Brain microvascular endothelial cell (primary cell): ENCODE results near the gene RXRA.

Source experiments
- DNase-seq: peaks from one replicate; pipeline ENCODE4 v3.0.0-alpha.2; 2020
- H3K27ac ChIP-seq: fragments of 250-450 bp; sonication (Bioruptor Pico); 2 replicates; pipeline ENCODE4 v1.5.1; 2020; ENCODE audit warnings: mild to moderate bottlenecking, moderate library complexity
- H3K27me3 ChIP-seq: fragments of 250-450 bp; sonication (Bioruptor Pico); replicated peaks from 2 replicates; pipeline ENCODE4 v1.5.1; 2020; ENCODE audit warnings: mild to moderate bottlenecking
- H3K36me3 ChIP-seq: fragments of 250-450 bp; sonication (Bioruptor Pico); replicated peaks from 2 replicates; pipeline ENCODE4 v1.5.1; 2020; ENCODE audit warnings: mild to moderate bottlenecking
- H3K4me3 ChIP-seq: 2 replicates; pipeline ENCODE4 v1.5.1; 2011; ENCODE audit warnings: low read depth, mild to moderate bottlenecking, control low read depth, low read length, moderate library complexity
- in situ Hi-C: cut with HindIII; loops from 2 replicates; pipeline ENCODE4 v1.10.0; 2017; ENCODE audit warnings: low sequenced_read_pairs, low pct_ligation_motif_present
- TF ChIP-seq, protein P1 (sequence below): IDR thresholded peaks from 2 replicates; pipeline ENCODE4 v1.5.1; 2011; ENCODE audit warnings: low read depth, mild to moderate bottlenecking, moderate library complexity, low read length, control low read depth, inconsistent platforms; ENCODE audit errors: missing control alignments

RXRA gene

DNA sequence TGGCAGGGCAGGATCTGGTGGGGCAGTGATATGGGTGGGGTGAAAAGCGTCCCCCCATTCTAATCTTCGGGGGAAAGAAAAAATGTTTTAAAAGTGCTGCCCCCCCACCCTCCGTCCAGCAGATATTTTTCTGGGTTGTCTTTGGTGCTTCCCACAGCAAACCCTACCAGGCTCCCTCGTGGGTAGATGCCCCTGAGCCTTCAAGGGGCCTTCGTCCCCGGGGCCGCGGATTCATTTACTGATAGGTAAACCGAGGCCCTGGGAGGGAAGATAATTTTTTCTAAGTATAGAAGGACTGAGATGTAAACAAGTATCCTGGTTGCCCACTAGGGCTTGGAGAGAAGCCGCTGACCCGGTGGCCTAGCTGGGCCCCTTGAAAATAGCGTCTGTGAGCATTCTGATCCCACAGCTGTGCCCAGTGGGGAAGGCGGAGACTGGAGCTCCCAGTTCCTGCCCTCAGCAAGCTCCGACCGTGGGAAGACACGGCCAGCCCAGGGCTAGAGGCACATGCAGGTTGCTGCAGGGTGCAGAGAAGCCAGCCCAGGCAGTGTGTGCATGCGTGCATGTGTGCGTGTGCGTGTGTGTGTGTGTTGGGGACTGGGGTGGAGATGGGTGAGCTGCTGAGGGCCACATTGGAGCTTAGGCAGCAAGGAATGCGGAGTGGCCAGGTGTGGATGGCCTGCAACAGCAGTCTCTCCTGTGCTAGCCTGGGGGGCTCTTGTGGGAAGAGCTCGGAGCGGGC, 6.0 kb upstream of the RXRA start:
- H3K27ac ChIP-seq, result no peak overlapping the region
- H3K27me3 ChIP-seq, result no peaks in the 10 kb centered on the region
- H3K4me3 ChIP-seq, result no peak overlapping the region
- H3K36me3 ChIP-seq, result no peaks in the 10 kb centered on the region
- TF ChIP-seq, protein P1, sequence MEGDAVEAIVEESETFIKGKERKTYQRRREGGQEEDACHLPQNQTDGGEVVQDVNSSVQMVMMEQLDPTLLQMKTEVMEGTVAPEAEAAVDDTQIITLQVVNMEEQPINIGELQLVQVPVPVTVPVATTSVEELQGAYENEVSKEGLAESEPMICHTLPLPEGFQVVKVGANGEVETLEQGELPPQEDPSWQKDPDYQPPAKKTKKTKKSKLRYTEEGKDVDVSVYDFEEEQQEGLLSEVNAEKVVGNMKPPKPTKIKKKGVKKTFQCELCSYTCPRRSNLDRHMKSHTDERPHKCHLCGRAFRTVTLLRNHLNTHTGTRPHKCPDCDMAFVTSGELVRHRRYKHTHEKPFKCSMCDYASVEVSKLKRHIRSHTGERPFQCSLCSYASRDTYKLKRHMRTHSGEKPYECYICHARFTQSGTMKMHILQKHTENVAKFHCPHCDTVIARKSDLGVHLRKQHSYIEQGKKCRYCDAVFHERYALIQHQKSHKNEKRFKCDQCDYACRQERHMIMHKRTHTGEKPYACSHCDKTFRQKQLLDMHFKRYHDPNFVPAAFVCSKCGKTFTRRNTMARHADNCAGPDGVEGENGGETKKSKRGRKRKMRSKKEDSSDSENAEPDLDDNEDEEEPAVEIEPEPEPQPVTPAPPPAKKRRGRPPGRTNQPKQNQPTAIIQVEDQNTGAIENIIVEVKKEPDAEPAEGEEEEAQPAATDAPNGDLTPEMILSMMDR, result no peak
- in situ Hi-C loops, result no loop called here
- no peak for DNase-seq

GRCh38 chr9:134320868-134321471, 5.3 kb upstream of the RXRA start:
- TF ChIP-seq, protein P1, result no peak
- H3K36me3 ChIP-seq, result no peaks in the 10 kb centered on the region
- no peak overlapping the region for H3K4me3 ChIP-seq
- no peaks in the 10 kb centered on the region for H3K27me3 ChIP-seq
- no peak for DNase-seq
- no peak overlapping the region for H3K27ac ChIP-seq
- in situ Hi-C loops, result no loop called here

DNA sequence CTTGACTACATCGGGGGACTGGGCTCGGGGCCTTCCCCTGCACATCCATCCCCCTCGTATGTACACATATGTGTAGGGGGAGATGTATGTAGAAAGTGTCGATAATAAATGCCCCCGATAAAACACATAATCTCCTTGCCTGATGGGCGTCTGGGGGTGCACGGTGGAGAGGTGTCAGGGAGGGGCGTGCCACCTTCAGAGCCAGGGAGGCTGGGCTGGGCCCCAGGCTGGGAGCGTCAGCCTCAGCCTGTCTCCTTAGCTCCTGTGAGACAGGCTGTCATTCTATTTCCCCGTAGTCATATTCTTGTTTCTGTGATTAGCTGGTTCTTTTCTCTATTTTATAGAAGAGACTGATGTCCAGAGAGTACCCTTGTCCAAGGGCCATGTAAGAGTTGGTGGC, 4.7 kb upstream of the RXRA start:
- Histone ChIP-seq H3K27me3 (no peaks in the 10 kb centered on the region), H3K4me3 (no peak overlapping the region), H3K36me3 (no peaks in the 10 kb centered on the region), H3K27ac (no peak overlapping the region)
- in situ Hi-C loops, result no loop called here
- DNase-seq, result no peak
- TF ChIP-seq, protein P1, result no peak

- Histone ChIP-seq H3K4me3 (no peak overlapping the region), H3K27me3 (no peaks in the 10 kb centered on the region), H3K36me3 (no peaks in the 10 kb centered on the region), H3K27ac (no peak overlapping the region)
- no peak for DNase-seq
- TF ChIP-seq, protein P1, result no peak
- in situ Hi-C loops, result no loop called here
Observed at GRCh38 chr9:134321946-134322741, 4.1 kb upstream of the RXRA start.

DNA sequence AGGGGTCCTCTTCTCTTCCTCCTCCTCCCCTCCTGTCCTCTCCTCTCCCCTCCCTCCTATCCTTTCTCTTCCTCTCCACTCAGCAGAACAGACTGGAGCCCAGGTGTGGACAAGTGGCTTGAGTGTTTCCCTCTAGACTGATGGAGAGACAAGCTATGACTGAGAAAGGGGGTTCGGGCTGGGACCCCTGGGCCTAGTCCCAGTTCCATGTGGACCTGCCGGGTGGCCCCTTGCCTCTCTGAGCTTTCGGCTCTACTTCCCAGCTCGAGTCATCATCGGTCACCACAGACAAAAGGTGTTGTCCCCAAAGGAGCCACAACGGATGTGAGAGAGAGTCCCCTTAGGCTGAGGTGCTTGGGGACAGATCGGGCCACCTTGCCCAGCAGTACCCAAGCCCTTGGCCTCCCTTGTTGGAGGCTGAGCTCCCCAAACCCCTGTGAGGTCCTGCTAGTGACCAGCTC, 3.4 kb upstream of the RXRA start:
- in situ Hi-C loops, result no loop called here
- Histone ChIP-seq H3K27me3 (no peaks in the 10 kb centered on the region), H3K36me3 (no peaks in the 10 kb centered on the region), H3K4me3 (no peak overlapping the region), H3K27ac (no peak overlapping the region)
- DNase-seq, result no peak
- TF ChIP-seq, protein P1, result no peak
